HepG2 (cell line): ENCODE measurements around the gene SLC9A5. TPM values are rescaled to one million over a fixed set of nuclear protein-coding genes. Genes with fewer than 3 reads are reported as not detected.

Experiments used
- ATAC-seq: fragments of 200-7000 bp; cut with Tn5 transposase; 3 replicates; pipeline ENCODE4 v1.9.1; 2020; ENCODE audit warnings: mild to moderate bottlenecking, moderate library complexity
- BruUV-seq: library from RNA; stranded (reverse); fragments of 400-500 nt; replicated peaks from 2 replicates; lab custom pipeline; 2021; lab: Mats Ljungman, UMichigan
- CTCF ChIA-PET: fragments of 300-600 bp; formaldehyde crosslinking; extraction: SDS; loops from one replicate; lab custom pipeline; 2021; ENCODE audit warnings: low total read pairs, inconsistent platforms, low intra/inter-chr PET ratio; lab: Yijun Ruan, JAX
- POLR2A ChIA-PET: fragments of 350-600 bp; sonication (Branson Sonifier 250); formaldehyde crosslinking; loops from one replicate; lab custom pipeline; 2020; ENCODE audit warnings: antibody characterized with exemption, inconsistent platforms; lab: Yijun Ruan, JAX
- DNase-seq: peaks from one replicate; pipeline ENCODE4 v3.0.0-alpha.2; 2015; ENCODE audit warnings: low spot score
- FAIRE-seq: peaks from 3 replicates; lab custom pipeline; 2011; peaks lifted over from hg19 to GRCh38; lab: Jason Lieb, UNC
- H2AFZ ChIP-seq: one replicate; pipeline ENCODE4 v1.6.1; 2011; ENCODE audit warnings: low read length, inconsistent platforms
- H3K27ac ChIP-seq: fragments of 300-600 bp; 3 replicates; pipeline ENCODE4 v1.8.0; 2011; ENCODE audit warnings: mixed run types, mild to moderate bottlenecking, mixed read lengths, low read length, inconsistent platforms; ENCODE audit not compliant: insufficient read depth; ENCODE audit errors: extremely low read length
- H3K27me3 ChIP-seq, 2 experiments: fragments of 200-600 bp in 1 of 2; 2 replicates in 1 of 2; 3 replicates in 1 of 2; pipeline versions ENCODE4 v1.6.0 to v1.8.0; 2011; ENCODE audit warnings: low read length in 2 of 2, mild to moderate bottlenecking in 2 of 2, moderate library complexity in 2 of 2, inconsistent platforms in 1 of 2; ENCODE audit not compliant: insufficient read depth in 2 of 2, control insufficient read depth in 1 of 2
- H3K36me3 ChIP-seq, 2 experiments: fragments of 200-600 bp in 1 of 2; replicated peaks in 1 of 2; 2 replicates in 1 of 2; 3 replicates in 1 of 2; pipeline versions ENCODE4 v1.5.1 to v1.8.0; 2011; ENCODE audit warnings: low read length in 2 of 2, inconsistent platforms in 1 of 2; ENCODE audit not compliant: insufficient read depth in 2 of 2, control insufficient read depth in 1 of 2
- H3K4me1 ChIP-seq: 2 replicates; pipeline ENCODE4 v1.5.1; 2012; ENCODE audit warnings: low read length, inconsistent platforms; ENCODE audit not compliant: insufficient read depth
- H3K4me2 ChIP-seq: 2 replicates; pipeline ENCODE4 v1.6.0; 2011; ENCODE audit warnings: low read depth, low read length, inconsistent platforms
- H3K4me3 ChIP-seq, 3 experiments: fragments of 200-600 bp in 1 of 3; sonication (generic), shearing (Covaris generic) in 1 of 3; replicated peaks in 1 of 3; 2 replicates each; pipeline ENCODE4 v1.5.1; 2011 to 2016; ENCODE audit warnings: low read length in 3 of 3, inconsistent platforms in 2 of 3, low read depth in 2 of 3, mild to moderate bottlenecking in 2 of 3, control low read depth in 1 of 3, mixed read lengths in 1 of 3; ENCODE audit not compliant: insufficient read depth in 1 of 3
- H3K79me2 ChIP-seq: one replicate; pipeline ENCODE4 v1.6.1; 2011; ENCODE audit warnings: low read length, inconsistent platforms; ENCODE audit not compliant: insufficient read depth
- H3K9ac ChIP-seq: 2 replicates; pipeline ENCODE4 v1.6.0; 2011; ENCODE audit warnings: mild to moderate bottlenecking, low read depth, low read length, inconsistent platforms; ENCODE audit not compliant: insufficient read depth
- H3K9me3 ChIP-seq: 2 replicates; pipeline ENCODE4 v1.5.1; 2012; ENCODE audit warnings: mild to moderate bottlenecking, low read length
- H4K20me1 ChIP-seq: 2 replicates; pipeline ENCODE4 v1.6.0; 2011; ENCODE audit warnings: inconsistent platforms, mild to moderate bottlenecking, low read length, moderate library complexity; ENCODE audit not compliant: insufficient read depth
- BCLAF1 ChIP-seq: fragments of 450-650 bp; IDR thresholded peaks from 2 replicates; pipeline ENCODE4 v1.6.1; 2017; ENCODE audit warnings: mild to moderate bottlenecking
- DNMT1 ChIP-seq: sonication (generic); formaldehyde crosslinking; IDR thresholded peaks from 2 replicates; pipeline ENCODE4 v1.5.1; 2020; ENCODE audit warnings: mild to moderate bottlenecking, missing genetic modification reagents
- HCFC1 ChIP-seq: fragments of 150-350 bp; IDR thresholded peaks from 2 replicates; pipeline ENCODE4 v1.6.1; 2014; ENCODE audit warnings: low read depth, low read length
- HNRNPLL ChIP-seq: fragments of 200-400 bp; formaldehyde crosslinking; IDR thresholded peaks from 2 replicates; pipeline ENCODE4 v1.6.1; 2017; ENCODE audit warnings: mild to moderate bottlenecking, low read depth, low read length; ENCODE audit not compliant: poor library complexity, severe bottlenecking
- KAT8 ChIP-seq: IDR thresholded peaks from 2 replicates; pipeline ENCODE4 v1.6.1; 2016; ENCODE audit warnings: missing genetic modification reagents, missing compliant biosample characterization
- MXD4 ChIP-seq: IDR thresholded peaks from 2 replicates; pipeline ENCODE4 v1.6.1; 2016; ENCODE audit warnings: mild to moderate bottlenecking, missing biosample characterization, missing genetic modification reagents
- MXI1 ChIP-seq: IDR thresholded peaks from 3 replicates; pipeline ENCODE4 v1.6.1; 2012; ENCODE audit warnings: low read depth, low read length, inconsistent platforms, borderline replicate concordance
- NONO ChIP-seq, 2 experiments: fragments of 450-650 bp in 1 of 2; sonication (generic) in 1 of 2; formaldehyde crosslinking in 1 of 2; IDR thresholded peaks in 1 of 2; conservative IDR thresholded peaks in 1 of 2; 2 replicates each; pipeline versions ENCODE4 v1.6.1 to v1.8.0; 2017 to 2022; ENCODE audit warnings: mild to moderate bottlenecking in 1 of 2, missing genetic modification reagents in 1 of 2, moderate library complexity in 1 of 2
- NRL ChIP-seq: sonication (generic); formaldehyde crosslinking; IDR thresholded peaks from 2 replicates; pipeline ENCODE4 v1.5.0; 2020; ENCODE audit warnings: missing genetic modification reagents, mild to moderate bottlenecking, moderate library complexity, borderline replicate concordance
- TBX2 ChIP-seq: sonication (generic); formaldehyde crosslinking; IDR thresholded peaks from 2 replicates; pipeline ENCODE4 v1.5.0; 2020; ENCODE audit warnings: missing genetic modification reagents, mild to moderate bottlenecking, borderline replicate concordance
- ZBTB3 ChIP-seq: sonication (generic); formaldehyde crosslinking; IDR thresholded peaks from 2 replicates; pipeline ENCODE4 v1.4.0; 2020; ENCODE audit warnings: low read depth, mild to moderate bottlenecking, moderate library complexity, missing genetic modification reagents, borderline replicate concordance
- ZFP1 ChIP-seq: IDR thresholded peaks from 2 replicates; pipeline ENCODE4 v1.6.1; 2016
- ZNF101 ChIP-seq: sonication (generic); formaldehyde crosslinking; IDR thresholded peaks from 2 replicates; pipeline ENCODE4 v1.4.0; 2020; ENCODE audit warnings: mild to moderate bottlenecking, low read depth, missing genetic modification reagents, borderline replicate concordance
- ZNF552 ChIP-seq: sonication (generic); formaldehyde crosslinking; IDR thresholded peaks from 2 replicates; pipeline ENCODE4 v1.9.0; 2022; ENCODE audit warnings: missing genetic modification reagents, mild to moderate bottlenecking, borderline replicate concordance
- WGBS: methylation state at CpG from one replicate; pipeline ENCODE4 v1.1.6; 2017; ENCODE audit warnings: low lambda C conversion rate; 5-methylcytosine and 5-hydroxymethylcytosine counted together
- in situ Hi-C: cut with HindIII; loops from 2 replicates; pipeline ENCODE4 v1.10.0; 2017; ENCODE audit warnings: low pct_unique_long_range_greater_than_20kb; ENCODE audit not compliant: extremely low pct_ligation_motif_present
- intact Hi-C: fragments of 100-400 bp; cut with micrococcal nuclease; formaldehyde crosslinking; loops from one replicate; pipeline ENCODE4 v1.10.0; 2022; ENCODE audit not compliant: unreplicated experiment
- polyA plus RNA-seq, 8 experiments: library from polyadenylated mRNA; depleted of rRNA in 3 of 8; stranded (reverse) in 7 of 8; unstranded in 1 of 8; fragments of >200 nt; fragmentation: Illumina TruSeq in 4 of 8; extraction: Trizol in 4 of 8; gene quantifications; 2 replicates each; pipeline versions ENCODE4 v1.2.1 to v1.2.3, GENCODE V29; 2011 to 2016; ENCODE audit warnings: low read depth in 4 of 8, missing spikeins in 1 of 8, mixed read lengths in 1 of 8; ENCODE audit not compliant: insufficient read depth in 1 of 8
- total RNA-seq, 5 experiments: library from RNA; depleted of rRNA; stranded (reverse); fragments of >200 nt; fragmentation: Illumina TruSeq; extraction: Trizol; gene quantifications; 2 replicates each; pipeline ENCODE4 v1.2.3, GENCODE V29; 2016; ENCODE audit warnings: low read depth in 1 of 5

SLC9A5 gene
- total and polyA plus RNA-seq, 2 of the 13 experiments (the other 11 are each of a cell fraction or from before 2014, with no cell fraction given) = 0.58 to 1.4 TPM

- TF ChIP-seq ZNF552 (CRISPR knock-in tag) (no peak), HNRNPLL (peak; percentile 27), ZNF101 (no peak), NONO (IDR thresholded peaks at IDR 0.05) (no peak), NONO (CRISPR knock-in tag; conservative IDR thresholded peaks at IDR 0.05) (no peak), TBX2 (CRISPR knock-in tag) (no peak), MXI1 (no peak), KAT8 (CRISPR knock-in tag) (no peak), HCFC1 (no peak), ZFP1 (no peak), DNMT1 (0 out of 2 replicates have a peak, but pooled peaks have one; percentile 51), ZBTB3 (no peak)
- TF ChIP-seq, all 625 proteins: peak for 3
Observed at GRCh38 chr16:67236563-67237395, 12.0 kb upstream of the SLC9A5 start (continued).

DNA sequence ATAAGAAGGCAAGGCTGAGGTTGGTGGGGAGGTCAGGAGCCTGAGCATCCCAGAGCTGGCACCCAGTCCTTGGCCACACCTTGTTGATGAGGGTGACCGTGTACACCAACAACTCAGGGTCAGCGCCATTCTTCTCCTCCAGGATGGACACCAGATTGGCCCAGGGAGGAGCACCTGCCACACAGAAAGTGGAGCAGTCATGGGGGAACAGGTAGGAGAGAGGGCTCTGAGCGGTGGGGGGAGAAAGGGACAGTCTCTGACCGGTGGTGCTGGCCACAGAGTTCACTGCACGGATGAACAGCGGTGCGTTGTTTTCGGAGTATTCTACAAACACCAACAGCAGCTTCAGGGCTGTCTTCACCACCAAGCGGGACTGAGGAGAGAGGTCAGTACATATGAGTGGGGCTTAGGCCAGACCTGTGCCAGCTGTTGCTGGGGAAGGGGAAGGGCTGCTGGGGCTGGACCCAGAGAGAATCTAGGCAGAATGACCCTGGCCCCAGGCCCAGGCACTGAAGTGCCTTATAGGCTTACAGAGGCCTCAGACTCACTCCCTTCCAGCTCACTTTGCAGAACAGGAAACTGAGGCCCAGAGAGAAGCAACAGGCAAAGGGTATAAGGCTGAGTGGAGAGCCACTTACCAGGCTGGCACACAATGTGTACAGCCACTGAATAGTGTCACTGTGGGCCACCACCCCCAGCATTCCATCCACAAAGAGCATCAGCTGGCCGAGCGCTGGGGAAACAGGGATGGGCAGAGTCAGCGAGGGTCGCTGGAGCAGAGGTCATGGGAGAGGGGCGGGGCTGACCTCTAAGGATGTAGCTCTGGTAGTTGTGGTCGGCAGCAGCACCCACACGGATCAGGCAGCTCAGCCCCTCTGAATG lies 11.1 kb upstream of the SLC9A5 start:
- POLR2A ChIA-PET = interaction anchor here (0.6 to 1.4 kb wide), 3 partner anchors 10 to 30 kb away, joined by 3 to 4 read pairs (median 3); partner anchors contain the start of genes FHOD1 and TMEM208
- intact Hi-C loops = no loop called here
- no peak overlapping the region for H3K4me3 ChIP-seq

More for the DNA sequence above, 11.1 kb upstream of the SLC9A5 start:
- Histone ChIP-seq H3K27ac (no peak overlapping the region), H3K36me3 (peaks cover 30 to 45% of the 10 kb centered on the region in 2 experiments), H3K9ac (no peak overlapping the region), H3K27me3 (no peaks in the 10 kb centered on the region), H3K79me2 (no peaks in the 10 kb centered on the region), H2AFZ (no peak overlapping the region), H3K4me2 (no peak overlapping the region), H4K20me1 (no peaks in the 10 kb centered on the region), H3K9me3 (no peaks in the 10 kb centered on the region), H3K4me1 (peaks cover 21% of the 10 kb centered on the region)
- CTCF ChIA-PET = no interaction called here
- WGBS = 89% methylated on average over 12 of the region's 16 CpGs
- BruUV-seq = no TSS peak
- no peak for ATAC-seq
- in situ Hi-C loops = no loop called here
- no peak for DNase-seq
- no peak for FAIRE-seq
- TF ChIP-seq NRL (CRISPR knock-in tag) = 0 out of 2 replicates have a peak, but pooled peaks have one; percentile 27
- TF ChIP-seq MXD4 = no peak
- no peak for TF ChIP-seq BCLAF1
